Esophagus muscularis mucosa (tissue), 3 donors: ENCODE measurements around the gene CHL1.

Experiments
- CTCF ChIP-seq, 3 experiments: fragments of 200-600 bp in 2 of 3; fragments of 450-650 bp in 1 of 3; sonication (generic) in 2 of 3; IDR thresholded peaks; one replicate each; pipeline ENCODE4 v1.5.1; 2017 to 2019; ENCODE audit warnings: antibody characterized with exemption in 3 of 3, mild to moderate bottlenecking in 2 of 3, moderate library complexity in 1 of 3
- POLR2A ChIP-seq: fragments of 450-650 bp; IDR thresholded peaks from one replicate; pipeline ENCODE4 v1.6.1; 2017; ENCODE audit warnings: antibody characterized with exemption, moderate library complexity, mild to moderate bottlenecking, low read depth
- POLR2AphosphoS5 ChIP-seq, 2 donors: sonication (generic); formaldehyde crosslinking; IDR thresholded peaks; one replicate each; pipeline ENCODE4 v1.6.1; 2017; ENCODE audit warnings: antibody characterized with exemption in 2 of 2

GRCh38 chr3:453106-453505, 256.5 kb downstream of the CHL1 start:
- TF ChIP-seq POLR2AphosphoS5 (IDR thresholded peaks at IDR 0.05) (no peak), CTCF (IDR thresholded peaks at IDR 0.05) (no peak), POLR2A (no peak)
